ENCODE measurements around the gene SFR1. TPM values are rescaled to one million over a fixed set of nuclear protein-coding genes. Genes with fewer than 3 reads are reported as not detected.

SFR1 gene
- polyA plus RNA-seq, 3 donors = 6.4 to 18.1 (median 16.9) TPM

GRCh38 chr10:104090611-104091010 is 31.4 kb upstream of the SFR1 start:
- H3K27ac ChIP-seq (ENCODE audit: low read depth in 1 of 2, low read length in 2 of 2) = no peak overlapping the region
- intact Hi-C loops (cut with micrococcal nuclease) = no loop called here
- no peaks in the 10 kb centered on the region for H3K27me3 ChIP-seq (ENCODE audit: control insufficient read depth in 2 of 2, insufficient read depth in 2 of 2, low read length in 2 of 2)
- Mint-ChIP-seq H3K36me3 (no peaks in the 10 kb centered on the region), H3K9me3 (no peaks in the 10 kb centered on the region), H3K4me1 (no peaks in the 10 kb centered on the region), H3K4me3 (no peak overlapping the region), H3K27me3 (ENCODE audit: low read depth in 3 of 3) (peaks cover 0 to 8% (median 0%) of the 10 kb centered on the region in 3 donors), H3K27ac (no peak overlapping the region)
- WGBS (ENCODE audit: insufficient coverage) = no CpG with 5 or more reads among the region's 2 CpGs
- no peak overlapping the region for H3K4me3 ChIP-seq (replicated peaks in 1 of 3; ENCODE audit: low read depth in 2 of 3, low read length in 3 of 3)
- TF ChIP-seq CTCF (IDR thresholded peaks at IDR 0.05) = no peak
- no peak overlapping the region for H3K4me2 ChIP-seq (replicated peaks; ENCODE audit: extremely low read depth, low read length, poor library complexity, severe bottlenecking)
- no peaks in the 10 kb centered on the region for H3K9me3 ChIP-seq (replicated peaks in 1 of 2; ENCODE audit: control insufficient read depth in 1 of 2, insufficient read depth in 1 of 2, low read length in 2 of 2)
- DNase-seq = no peak
- no peak overlapping the region for H3K9ac ChIP-seq (ENCODE audit: insufficient read depth, low read length, poor library complexity, severe bottlenecking)
- H3K36me3 ChIP-seq (replicated peaks in 1 of 2; ENCODE audit: control insufficient read depth in 1 of 2, insufficient read depth in 2 of 2, low read length in 2 of 2) = no peaks in the 10 kb centered on the region
- H3K4me1 ChIP-seq (ENCODE audit: control insufficient read depth in 1 of 2, insufficient read depth in 2 of 2, low read length in 2 of 2) = no peaks in the 10 kb centered on the region
- H3K79me2 ChIP-seq (ENCODE audit: insufficient read depth, low read length) = no peaks in the 10 kb centered on the region
- no peaks in the 10 kb centered on the region for H4K20me1 ChIP-seq (ENCODE audit: insufficient read depth, low read length)
- H2AFZ ChIP-seq (ENCODE audit: insufficient read depth, low read depth, low read length, poor library complexity, severe bottlenecking) = no peak overlapping the region

- H3K9me3 Mint-ChIP-seq = peaks cover 0 to 6% (median 1%) of the 10 kb centered on the region in 7 donors
- no peaks in the 10 kb centered on the region for H3K36me3 Mint-ChIP-seq
These were observed 29.2 kb upstream of the SFR1 start for GRCh38 chr10:104092749-104093148.

More at GRCh38 chr10:104092749-104093148, 29.2 kb upstream of the SFR1 start:
- no peak overlapping the region for H3K4me3 ChIP-seq (replicated peaks in 1 of 3; ENCODE audit: low read depth in 2 of 3, low read length in 3 of 3)
- H3K27me3 Mint-ChIP-seq (ENCODE audit: low read depth in 3 of 3) = peaks cover 0 to 3% (median 0%) of the 10 kb centered on the region in 3 donors
- H3K4me1 ChIP-seq (ENCODE audit: control insufficient read depth in 1 of 2, insufficient read depth in 2 of 2, low read length in 2 of 2) = no peaks in the 10 kb centered on the region
- no peaks in the 10 kb centered on the region for H3K4me1 Mint-ChIP-seq
- H3K36me3 ChIP-seq (replicated peaks in 1 of 2; ENCODE audit: control insufficient read depth in 1 of 2, insufficient read depth in 2 of 2, low read length in 2 of 2) = no peaks in the 10 kb centered on the region
- H3K27me3 ChIP-seq (ENCODE audit: control insufficient read depth in 2 of 2, insufficient read depth in 2 of 2, low read length in 2 of 2) = no peaks in the 10 kb centered on the region
- no peaks in the 10 kb centered on the region for H4K20me1 ChIP-seq (ENCODE audit: insufficient read depth, low read length)
- no peak for DNase-seq
- TF ChIP-seq CTCF (IDR thresholded peaks at IDR 0.05) = no peak
- intact Hi-C loops (cut with micrococcal nuclease) = no loop called here
- H2AFZ ChIP-seq (ENCODE audit: insufficient read depth, low read depth, low read length, poor library complexity, severe bottlenecking) = no peak overlapping the region
- no peak overlapping the region for H3K27ac Mint-ChIP-seq
- no peaks in the 10 kb centered on the region for H3K79me2 ChIP-seq (ENCODE audit: insufficient read depth, low read length)
- H3K27ac ChIP-seq (ENCODE audit: low read depth in 1 of 2, low read length in 2 of 2) = no peak overlapping the region
- peaks cover 0 to 4% of the 10 kb centered on the region in 2 donors for H3K9me3 ChIP-seq (replicated peaks in 1 of 2; ENCODE audit: control insufficient read depth in 1 of 2, insufficient read depth in 1 of 2, low read length in 2 of 2)
- no peak overlapping the region for H3K4me3 Mint-ChIP-seq
- H3K4me2 ChIP-seq (replicated peaks; ENCODE audit: extremely low read depth, low read length, poor library complexity, severe bottlenecking) = no peak overlapping the region
- H3K9ac ChIP-seq (ENCODE audit: insufficient read depth, low read length, poor library complexity, severe bottlenecking) = no peak overlapping the region
